ENCODE data around the gene SLC3A2.

- TF ChIP-seq, protein P1, sequence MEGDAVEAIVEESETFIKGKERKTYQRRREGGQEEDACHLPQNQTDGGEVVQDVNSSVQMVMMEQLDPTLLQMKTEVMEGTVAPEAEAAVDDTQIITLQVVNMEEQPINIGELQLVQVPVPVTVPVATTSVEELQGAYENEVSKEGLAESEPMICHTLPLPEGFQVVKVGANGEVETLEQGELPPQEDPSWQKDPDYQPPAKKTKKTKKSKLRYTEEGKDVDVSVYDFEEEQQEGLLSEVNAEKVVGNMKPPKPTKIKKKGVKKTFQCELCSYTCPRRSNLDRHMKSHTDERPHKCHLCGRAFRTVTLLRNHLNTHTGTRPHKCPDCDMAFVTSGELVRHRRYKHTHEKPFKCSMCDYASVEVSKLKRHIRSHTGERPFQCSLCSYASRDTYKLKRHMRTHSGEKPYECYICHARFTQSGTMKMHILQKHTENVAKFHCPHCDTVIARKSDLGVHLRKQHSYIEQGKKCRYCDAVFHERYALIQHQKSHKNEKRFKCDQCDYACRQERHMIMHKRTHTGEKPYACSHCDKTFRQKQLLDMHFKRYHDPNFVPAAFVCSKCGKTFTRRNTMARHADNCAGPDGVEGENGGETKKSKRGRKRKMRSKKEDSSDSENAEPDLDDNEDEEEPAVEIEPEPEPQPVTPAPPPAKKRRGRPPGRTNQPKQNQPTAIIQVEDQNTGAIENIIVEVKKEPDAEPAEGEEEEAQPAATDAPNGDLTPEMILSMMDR (IDR thresholded peaks at IDR 0.05): no peak
- TF ChIP-seq POLR2A (IDR thresholded peaks at IDR 0.05): no peak
Measured at GRCh38 chr11:62835336-62835735, 45.4 kb upstream of the SLC3A2 start.

Measured in uterus (tissue), 2 donors.